ENCODE data around the gene CCT8.
"Not testable (repeated sequence)": the region's sequence is repeated elsewhere in the genome, so short reads cannot be mapped to it uniquely, and the experiment has no call there.

Gene CCT8

DNA sequence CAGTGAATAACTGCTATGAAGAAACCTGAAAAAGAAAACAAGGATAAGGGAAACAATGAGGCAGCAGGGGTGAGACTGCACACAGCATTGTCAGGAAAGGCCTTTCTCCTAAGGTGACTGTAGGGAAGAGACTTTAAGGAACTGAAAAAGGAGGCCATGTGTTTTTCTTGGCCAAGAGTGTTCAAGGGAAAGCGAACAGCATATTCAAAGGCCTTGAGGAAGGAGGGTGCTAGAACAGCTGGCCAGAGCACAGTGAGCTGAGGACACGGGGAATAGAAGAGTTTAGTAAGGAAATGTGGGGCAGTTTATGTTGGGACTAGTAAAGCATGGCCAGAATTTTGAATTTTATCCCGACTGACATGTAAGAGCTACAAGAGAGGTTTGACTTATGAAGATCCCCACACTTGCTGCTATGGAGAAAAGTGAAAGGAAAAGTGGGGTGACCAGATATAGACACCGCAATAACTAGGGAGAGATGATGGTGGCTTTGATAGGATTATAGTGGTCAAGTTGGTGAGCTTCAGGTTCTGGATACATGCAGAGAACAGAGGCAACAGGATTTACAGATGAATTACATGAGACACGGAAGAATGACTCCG is 55.7 kb downstream of the CCT8 start:
- no peak for DNase-seq

DNA sequence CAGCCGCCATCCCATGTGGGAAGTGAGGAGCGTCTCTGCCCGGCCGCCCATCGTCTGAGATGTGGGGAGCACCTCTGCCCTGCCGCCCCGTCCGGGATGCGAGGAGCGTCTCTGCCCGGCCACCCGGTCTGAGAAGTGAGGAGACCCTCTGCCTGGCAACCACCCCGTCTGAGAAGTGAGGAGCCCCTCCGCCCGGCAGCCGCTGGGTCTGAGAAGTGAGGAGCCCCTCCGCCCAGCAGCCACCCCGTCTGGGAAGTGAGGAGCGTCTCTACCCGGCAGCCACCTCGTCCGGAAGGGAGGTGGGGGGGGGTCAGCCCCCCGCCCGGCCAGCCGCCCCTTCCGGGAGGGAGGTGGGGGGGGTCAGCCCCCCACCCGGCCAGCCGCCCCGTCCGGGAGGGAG is 62.2 kb downstream of the CCT8 start:
- DNase-seq = not testable (repeated sequence)

DNA sequence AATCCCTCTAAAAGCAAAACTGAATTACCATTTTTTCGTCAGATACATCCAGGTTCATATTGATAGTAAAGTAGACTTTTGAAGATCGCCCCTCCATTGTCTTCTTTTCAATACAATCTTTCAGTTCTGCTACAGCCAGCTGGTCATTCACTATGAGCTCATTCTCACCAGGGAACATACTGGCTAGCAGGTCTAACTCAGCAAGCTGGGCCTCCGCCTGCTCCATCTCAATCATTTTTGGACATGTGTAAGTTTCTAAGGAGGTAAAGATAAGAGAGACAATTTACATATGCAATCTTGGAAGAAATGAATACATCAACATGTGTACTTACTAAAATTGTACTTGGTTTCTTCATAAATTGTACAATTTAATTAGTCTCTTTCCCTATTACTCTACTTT is 65.1 kb downstream of the CCT8 start:
- no peak for DNase-seq

DNA sequence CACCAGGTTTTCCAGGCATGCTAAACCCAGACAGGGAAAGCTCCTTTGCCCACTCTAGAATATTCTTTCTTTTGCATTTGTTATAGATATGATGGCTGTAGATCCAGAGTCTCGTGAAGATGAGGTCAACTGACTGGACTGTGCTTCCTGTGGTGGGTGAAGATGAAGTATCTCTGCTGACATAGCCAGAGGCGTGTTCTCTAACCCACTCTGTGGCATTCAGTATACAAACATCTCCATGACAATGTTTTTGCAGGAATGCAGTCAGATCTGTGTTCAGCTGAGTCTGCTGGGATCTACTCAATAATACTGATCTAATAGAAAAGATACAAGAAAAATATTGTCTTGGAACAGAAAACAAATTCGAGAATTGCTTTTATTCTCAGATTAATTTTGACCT is 65.6 kb downstream of the CCT8 start:
- no peak for DNase-seq

DNA sequence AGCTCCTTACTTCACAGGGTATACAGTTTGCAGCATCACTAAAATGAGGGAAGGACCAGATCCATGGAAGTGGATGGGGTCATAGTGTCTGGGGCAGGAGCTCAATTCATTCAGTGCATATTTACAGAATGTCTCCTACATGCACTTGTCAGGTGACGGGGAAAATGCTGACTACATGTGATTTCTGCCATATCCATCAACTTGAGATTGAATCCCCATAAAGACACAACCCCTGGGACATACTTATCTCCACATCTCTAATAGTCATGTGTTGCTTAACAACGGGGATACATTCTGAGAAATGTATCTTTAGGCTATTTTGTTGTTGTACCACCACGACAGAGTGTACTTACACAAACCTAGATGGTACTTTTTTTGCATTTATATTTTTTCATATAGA is 66.3 kb downstream of the CCT8 start:
- DNase-seq = no peak
